Thyroid gland (tissue), 4 donors: ENCODE data around the gene INF2.

Experiments
- CTCF ChIP-seq, 6 experiments: fragments of 200-600 bp in 3 of 6; fragments of 450-650 bp in 3 of 6; sonication (generic) in 3 of 6; IDR thresholded peaks; one replicate each; pipeline ENCODE4 v1.5.1; 2016 to 2019; ENCODE audit warnings: antibody characterized with exemption in 6 of 6, mild to moderate bottlenecking in 2 of 6, inconsistent platforms in 1 of 6, moderate library complexity in 1 of 6
- POLR2A ChIP-seq, 2 donors: fragments of 450-650 bp; IDR thresholded peaks; one replicate each; pipeline ENCODE4 v1.6.1; 2017; ENCODE audit warnings: antibody characterized with exemption in 2 of 2, mild to moderate bottlenecking in 2 of 2, moderate library complexity in 1 of 2

- no peak for TF ChIP-seq CTCF (IDR thresholded peaks at IDR 0.05)
- TF ChIP-seq POLR2A (IDR thresholded peaks at IDR 0.05): no peak
Measured at GRCh38 chr14:104659764-104660523, 29.5 kb upstream of the INF2 start.
